ENCODE measurements around the gene EMC6. TPM values are rescaled to one million over a fixed set of nuclear protein-coding genes. Genes with fewer than 3 reads are reported as not detected.

Gene EMC6
- total RNA-seq, 2 donors from 2014 or later, result 59.4 to 69.5 TPM

- Mint-ChIP-seq H3K4me1 (peaks cover 26% of the 10 kb centered on the region), H3K4me3 (peak within 1 kb of the TSS; percentile 92), H3K9me3 (no peaks in the 10 kb centered on the region), H3K27me3 (ENCODE audit: insufficient read depth) (no peaks in the 10 kb centered on the region), H3K27ac (peak within 1 kb of the TSS; percentile 99), H3K36me3 (ENCODE audit: low read depth) (peaks cover 29% of the 10 kb centered on the region)
- WGBS, 2 experiments (ENCODE audit: insufficient coverage in 1 of 2, insufficient read length in 1 of 2), result 0 to 1% methylated on average over 49 to 68 of the region's 68 CpGs
- Histone ChIP-seq H3K9me3 (ENCODE audit: control insufficient read depth, low read length) (no peaks in the 10 kb centered on the region), H3K27ac (ENCODE audit: low read depth, low read length) (peak within 1 kb of the TSS; percentile 40), H3K27me3 (ENCODE audit: control insufficient read depth, insufficient read depth, low read length, poor library complexity, severe bottlenecking) (no peaks in the 10 kb centered on the region), H3K4me1 (ENCODE audit: control insufficient read depth, insufficient read depth, low read length) (peaks cover 9% of the 10 kb centered on the region), H3K36me3 (ENCODE audit: control insufficient read depth, insufficient read depth, low read length) (peaks cover 27% of the 10 kb centered on the region), H3K9ac (ENCODE audit: extremely low read depth, low read length, poor library complexity, severe bottlenecking) (peak within 1 kb of the TSS; percentile 77), H3K4me3 (ENCODE audit: low read length) (peak within 1 kb of the TSS; percentile 93)
- no peak for TF ChIP-seq CTCF (conservative IDR thresholded peaks at IDR 0.05)
- DNase-seq, result peak; percentile 100
Observed at GRCh38 chr17:3636154-3636907, 32.3 kb upstream of the EMC6 start, which contains the start of the genes CTNS and SHPK. CTNS (plus strand) TSS chr17:3636760; CDS start chr17:3640207, 3,447 bp downstream. SHPK (minus strand) TSS chr17:3636250; CDS start chr17:3636219, 31 bp downstream.

- Histone ChIP-seq H3K36me3 (ENCODE audit: control insufficient read depth, insufficient read depth, low read length) (peaks cover 25% of the 10 kb centered on the region), H3K9me3 (ENCODE audit: control insufficient read depth, low read length) (no peaks in the 10 kb centered on the region), H3K4me1 (ENCODE audit: control insufficient read depth, insufficient read depth, low read length) (peaks cover 9% of the 10 kb centered on the region), H3K27me3 (ENCODE audit: control insufficient read depth, insufficient read depth, low read length, poor library complexity, severe bottlenecking) (no peaks in the 10 kb centered on the region), H3K27ac (ENCODE audit: low read depth, low read length) (peak overlapping the region; percentile 40), H3K9ac (ENCODE audit: extremely low read depth, low read length, poor library complexity, severe bottlenecking) (peak overlapping the region; percentile 77), H3K4me3 (ENCODE audit: low read length) (peak overlapping the region; percentile 93)
- Mint-ChIP-seq H3K4me3 (peak overlapping the region; percentile 92), H3K27me3 (ENCODE audit: insufficient read depth) (no peaks in the 10 kb centered on the region), H3K36me3 (ENCODE audit: low read depth) (peaks cover 34% of the 10 kb centered on the region), H3K27ac (peak overlapping the region; percentile 80), H3K9me3 (no peaks in the 10 kb centered on the region), H3K4me1 (peaks cover 27% of the 10 kb centered on the region)
- DNase-seq, result no peak
- WGBS, 2 experiments (ENCODE audit: insufficient coverage in 1 of 2, insufficient read length in 1 of 2), result 1 to 2% methylated on average over 17 to 31 of the region's 31 CpGs
- TF ChIP-seq CTCF (conservative IDR thresholded peaks at IDR 0.05), result no peak
Observed at GRCh38 chr17:3636908-3637373, 31.7 kb upstream of the EMC6 start.

GRCh38 chr17:3639981-3640596 lies 28.5 kb upstream of the EMC6 start:
- no peaks in the 10 kb centered on the region for H3K27me3 Mint-ChIP-seq (ENCODE audit: insufficient read depth)
- Histone ChIP-seq H3K4me3 (ENCODE audit: low read length) (no peak overlapping the region), H3K9ac (ENCODE audit: extremely low read depth, low read length, poor library complexity, severe bottlenecking) (no peak overlapping the region), H3K27ac (ENCODE audit: low read depth, low read length) (no peak overlapping the region), H3K27me3 (ENCODE audit: control insufficient read depth, insufficient read depth, low read length, poor library complexity, severe bottlenecking) (no peaks in the 10 kb centered on the region), H3K36me3 (ENCODE audit: control insufficient read depth, insufficient read depth, low read length) (peaks cover 21% of the 10 kb centered on the region), H3K4me1 (ENCODE audit: control insufficient read depth, insufficient read depth, low read length) (peaks cover 9% of the 10 kb centered on the region), H3K9me3 (ENCODE audit: control insufficient read depth, low read length) (no peaks in the 10 kb centered on the region)
- peaks cover 14% of the 10 kb centered on the region for H3K4me1 Mint-ChIP-seq
- TF ChIP-seq CTCF (conservative IDR thresholded peaks at IDR 0.05), result no peak
- no peaks in the 10 kb centered on the region for H3K9me3 Mint-ChIP-seq
- H3K4me3 Mint-ChIP-seq, result no peak overlapping the region
- peak overlapping the region; percentile 81 for H3K27ac Mint-ChIP-seq
- H3K36me3 Mint-ChIP-seq (ENCODE audit: low read depth), result peaks cover 34% of the 10 kb centered on the region
- 80 to 100% methylated on average over 1 to 7 of the region's 7 CpGs for WGBS, 2 experiments (ENCODE audit: insufficient coverage in 1 of 2, insufficient read length in 1 of 2)
- DNase-seq, result no peak
